Measurements from ENCODE around the gene REC114. TPM values are rescaled to one million over a fixed set of nuclear protein-coding genes. Genes with fewer than 3 reads are reported as not detected.
A peak's percentile ranks its signal among the peaks of the same experiment; 100 is the strongest.

Gene REC114
- total RNA-seq, 1 experiment from 2014 or later = not detected

DNA sequence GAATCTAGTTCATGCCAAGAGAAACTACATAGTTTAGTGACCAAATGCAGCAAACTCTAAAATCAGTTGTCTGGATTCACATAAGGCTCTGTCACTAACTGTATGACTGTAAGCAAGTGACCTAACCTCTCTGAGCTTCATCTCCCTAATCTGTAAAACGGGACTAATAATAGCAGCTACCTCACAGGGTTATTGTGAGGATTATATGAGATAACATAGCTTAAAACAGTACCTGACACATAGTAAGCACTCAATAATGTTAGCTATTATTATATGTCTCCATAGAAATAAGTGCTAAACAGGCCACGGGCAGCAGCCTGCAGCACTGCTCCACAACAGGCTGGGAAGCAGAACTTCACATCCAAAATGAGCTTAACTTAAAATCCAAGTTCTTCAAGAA is 160.0 kb downstream of the REC114 start:
- no peak for DNase-seq (ENCODE audit: low read depth)

DNA sequence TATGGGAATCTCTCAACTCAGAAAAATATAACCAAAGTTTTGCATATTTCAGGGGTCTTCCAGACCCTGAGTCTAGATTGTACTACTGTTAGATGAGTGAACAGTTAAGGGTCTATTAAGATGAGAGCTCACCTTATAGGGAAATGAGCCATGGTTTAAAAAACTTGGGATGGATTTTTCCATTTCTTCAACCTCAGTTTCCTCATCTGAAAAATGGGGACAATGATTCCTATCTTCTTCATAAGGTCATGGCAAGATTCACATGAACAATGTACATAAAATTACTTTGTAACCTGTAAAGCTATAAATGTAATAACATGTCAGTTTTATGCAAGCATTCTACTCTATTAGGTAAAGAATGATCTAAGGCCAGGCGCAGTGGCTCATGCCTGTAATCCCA is 161.5 kb downstream of the REC114 start:
- DNase-seq (ENCODE audit: low read depth) = no peak

- DNase-seq (ENCODE audit: low read depth) = no peak
Measured at GRCh38 chr15:73605759-73606436, 162.9 kb downstream of the REC114 start.

DNA sequence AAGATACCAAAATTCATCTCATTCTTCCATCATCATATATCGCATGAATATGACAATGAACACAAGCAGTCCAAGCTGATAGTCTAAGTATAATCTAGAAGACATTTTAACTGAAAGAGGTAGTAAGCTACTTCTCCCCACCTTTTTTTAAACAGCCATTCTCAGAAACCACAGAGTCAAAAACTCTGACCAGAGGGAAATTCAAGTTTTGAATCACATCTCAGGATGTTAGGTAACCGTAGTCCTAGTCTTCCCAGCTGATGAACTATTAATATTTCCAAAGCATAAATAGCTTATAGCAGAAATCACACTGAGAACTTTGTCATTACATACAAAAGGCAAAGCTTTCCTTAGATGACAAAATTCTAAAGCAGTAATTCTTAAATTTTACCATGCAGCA is 164.4 kb downstream of the REC114 start:
- no peak for DNase-seq (ENCODE audit: low read depth)

DNA sequence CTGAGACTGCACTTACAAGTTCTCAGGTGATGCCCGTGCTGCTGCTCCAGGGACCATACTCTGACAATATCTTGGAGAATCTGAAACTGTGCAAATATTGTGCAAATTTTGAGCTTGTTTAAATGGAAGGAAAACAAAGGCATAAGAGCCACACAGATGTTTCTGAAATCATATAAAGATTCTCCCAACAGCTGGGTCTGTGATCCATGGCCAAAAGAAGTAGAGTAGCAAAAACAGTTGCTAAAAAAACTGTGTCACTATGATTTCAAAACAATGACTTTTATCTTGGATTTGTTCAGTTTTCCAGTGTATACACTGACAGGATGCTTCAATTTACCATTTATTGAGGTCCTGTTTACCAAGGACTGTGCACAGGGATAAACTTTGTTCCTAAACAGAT is 164.9 kb downstream of the REC114 start:
- no peak for DNase-seq (ENCODE audit: low read depth)

DNA sequence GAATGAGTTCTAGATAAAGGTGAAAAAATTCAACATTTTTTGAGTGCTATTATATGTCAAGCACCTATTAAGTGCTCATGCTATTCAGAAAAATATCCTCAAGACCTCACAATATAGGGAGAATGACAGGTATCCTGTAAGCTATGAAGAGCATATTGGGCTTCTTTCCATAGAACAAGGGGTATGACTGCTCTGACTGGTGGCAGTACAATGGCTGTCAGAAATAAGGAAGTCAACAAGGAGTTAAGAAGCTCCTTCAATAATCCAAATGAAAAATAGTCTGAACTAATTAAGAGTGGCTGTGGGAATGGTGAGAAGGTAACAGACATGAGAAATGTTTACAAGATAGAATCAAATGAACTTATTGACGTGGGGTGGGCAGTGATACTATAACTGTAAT is 165.5 kb downstream of the REC114 start:
- no peak for DNase-seq (ENCODE audit: low read depth)

GRCh38 chr15:73608941-73609340 is 166.0 kb downstream of the REC114 start:
- DNase-seq (ENCODE audit: low read depth) = peak; percentile 37

Other genes with a start within 250 kb of the REC114 start
- gene HCN4, start 74.2 kb upstream of the REC114 start, total RNA-seq (2014; rRNA removed; shearing (Covaris generic)) = 0.17 TPM in 1 of 2 replicates, not detected in the other
- 90.3 and 100 TPM in 2 replicates for gene NPTN, start 190.2 kb downstream of the REC114 start, total RNA-seq (2014; rRNA removed; shearing (Covaris generic))
- gene CD276, start 241.2 kb downstream of the REC114 start, total RNA-seq (2014; rRNA removed; shearing (Covaris generic)) = 92.9 and 97.0 TPM in 2 replicates

Data from M059J (cell line).